PC-9 (cell line): ENCODE results near the gene FCER2.

Experiments used
- CTCF ChIP-seq: fragments of 200-600 bp; sonication (generic); conservative IDR thresholded peaks from 2 replicates; pipeline ENCODE4 v1.6.1; 2017; ENCODE audit warnings: mixed run types, antibody characterized with exemption, mild to moderate bottlenecking, moderate library complexity
- EZH2 ChIP-seq: fragments of 200-600 bp; sonication (generic); IDR thresholded peaks from 2 replicates; pipeline ENCODE4 v1.8.0; 2017; ENCODE audit warnings: antibody characterized with exemption, low read depth

- no peak for TF ChIP-seq CTCF
- TF ChIP-seq EZH2, result no peak
Measured at GRCh38 chr19:7732045-7732444, 30.1 kb upstream of the FCER2 start, which contains the start of gene CLEC4G.
